GM12878 (cell line): ENCODE measurements around the gene CMSS1. TPM values are rescaled to one million over a fixed set of nuclear protein-coding genes. Genes with fewer than 3 reads are reported as not detected.

ENCODE experiments used
- BCL11A ChIP-seq: IDR thresholded peaks from 2 replicates; pipeline ENCODE4 v1.6.1; 2011; ENCODE audit warnings: low read depth, low read length
- CREM ChIP-seq: IDR thresholded peaks from 2 replicates; pipeline ENCODE4 v1.6.1; 2014; ENCODE audit warnings: antibody characterized with exemption, low read depth
- EZH2 ChIP-seq: IDR thresholded peaks from 2 replicates; pipeline ENCODE4 v1.6.1; 2012; ENCODE audit warnings: low read depth, mild to moderate bottlenecking, control low read depth, inconsistent platforms, low read length, borderline replicate concordance; ENCODE audit not compliant: control insufficient read depth
- GABPA ChIP-seq: IDR thresholded peaks from 2 replicates; pipeline ENCODE4 v1.6.1; 2014; ENCODE audit warnings: antibody characterized with exemption, low read depth, mild to moderate bottlenecking, inconsistent platforms
- RAD21 ChIP-seq: IDR thresholded peaks from 2 replicates; pipeline ENCODE4 v1.6.1; 2011; ENCODE audit warnings: mild to moderate bottlenecking, low read depth, low read length, moderate library complexity; ENCODE audit not compliant: insufficient read depth
- SPI1 ChIP-seq: IDR thresholded peaks from 2 replicates; pipeline ENCODE4 v1.6.1; 2011; ENCODE audit warnings: low read depth, mild to moderate bottlenecking, low read length, moderate library complexity, borderline replicate concordance; ENCODE audit not compliant: insufficient read depth
- WRNIP1 ChIP-seq: IDR thresholded peaks from 2 replicates; pipeline ENCODE4 v1.6.1; 2011; ENCODE audit warnings: low read depth, low read length, improper control_type of control experiment, borderline replicate concordance
- polyA plus RNA-seq, 11 experiments: library from polyadenylated mRNA; depleted of rRNA in 4 of 11; unstranded in 6 of 11; stranded (reverse) in 5 of 11; fragments of >200 nt; fragmentation: Nextera tagmentation in 4 of 11; fragmentation: Illumina TruSeq in 1 of 11; extraction: Ambion mirVana in 4 of 11; extraction: Trizol in 1 of 11; gene quantifications; 1 replicate in 1 of 11; 2 replicates in 10 of 11; pipeline versions ENCODE4 v1.2.1 to v1.2.3, GENCODE V29; 2011 to 2016; ENCODE audit warnings: inconsistent platforms in 2 of 11, missing spikeins in 2 of 11, low read depth in 1 of 11
- total RNA-seq, 4 experiments: library from RNA; depleted of rRNA in 3 of 4; stranded (reverse); fragments of >200 nt in 3 of 4; fragmentation: Illumina TruSeq in 1 of 4; extraction: Trizol in 1 of 4; gene quantifications; 2 replicates each; pipeline versions ENCODE4 v1.2.1 to v1.2.3, GENCODE V29; 2013 to 2021
- TF ChIP-seq, protein P1 (sequence below): fragments of 450-650 bp; formaldehyde crosslinking; IDR thresholded peaks from 2 replicates; pipeline ENCODE4 v1.5.0; 2022; ENCODE audit warnings: mild to moderate bottlenecking, missing genetic modification characterization

The CMSS1 gene
- total and polyA plus RNA-seq, 10 of the 15 experiments (the other 5 are each of a cell fraction or from before 2014, with no cell fraction given), result 31.0 to 118 (median 70.1) TPM

DNA sequence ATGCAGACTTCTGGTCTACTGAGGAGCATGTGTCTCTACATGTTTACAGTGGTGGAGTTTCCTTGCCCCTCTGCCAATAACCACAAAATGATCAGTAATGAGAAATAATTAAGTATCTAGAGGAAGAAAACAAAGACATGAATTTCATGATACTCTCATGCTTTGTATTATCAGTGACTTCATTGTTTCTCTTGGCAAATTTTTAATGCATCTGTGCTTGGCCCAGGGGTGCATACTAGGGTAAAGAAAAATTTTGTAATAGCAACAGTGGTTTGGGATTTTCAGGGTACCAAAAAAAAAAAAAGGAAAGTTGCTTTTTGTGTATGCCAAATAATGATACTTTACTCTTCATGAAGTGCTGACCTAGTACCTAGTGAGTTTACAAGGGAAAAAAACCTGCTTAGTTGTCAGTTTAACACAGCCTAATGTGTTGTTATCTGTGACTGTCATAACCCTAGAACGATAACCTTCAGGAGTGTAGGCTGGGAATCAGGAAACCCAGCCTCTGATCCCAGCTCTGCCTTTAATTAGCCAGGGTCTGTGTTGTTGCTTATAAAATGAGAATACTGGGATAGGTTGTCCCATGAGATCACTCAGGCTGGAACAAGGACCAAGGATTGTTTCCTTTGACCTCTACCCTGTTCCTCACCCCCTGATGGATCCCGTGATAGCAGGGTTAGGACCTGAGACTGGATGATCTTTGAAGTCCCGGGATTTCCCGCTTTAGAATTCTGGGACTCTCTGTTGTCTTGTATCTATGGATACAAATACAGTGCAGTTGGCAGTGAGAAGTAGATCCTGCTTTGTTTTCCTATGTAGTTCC is 117.5 kb downstream of the CMSS1 start (continued):
- TF ChIP-seq, protein P1, sequence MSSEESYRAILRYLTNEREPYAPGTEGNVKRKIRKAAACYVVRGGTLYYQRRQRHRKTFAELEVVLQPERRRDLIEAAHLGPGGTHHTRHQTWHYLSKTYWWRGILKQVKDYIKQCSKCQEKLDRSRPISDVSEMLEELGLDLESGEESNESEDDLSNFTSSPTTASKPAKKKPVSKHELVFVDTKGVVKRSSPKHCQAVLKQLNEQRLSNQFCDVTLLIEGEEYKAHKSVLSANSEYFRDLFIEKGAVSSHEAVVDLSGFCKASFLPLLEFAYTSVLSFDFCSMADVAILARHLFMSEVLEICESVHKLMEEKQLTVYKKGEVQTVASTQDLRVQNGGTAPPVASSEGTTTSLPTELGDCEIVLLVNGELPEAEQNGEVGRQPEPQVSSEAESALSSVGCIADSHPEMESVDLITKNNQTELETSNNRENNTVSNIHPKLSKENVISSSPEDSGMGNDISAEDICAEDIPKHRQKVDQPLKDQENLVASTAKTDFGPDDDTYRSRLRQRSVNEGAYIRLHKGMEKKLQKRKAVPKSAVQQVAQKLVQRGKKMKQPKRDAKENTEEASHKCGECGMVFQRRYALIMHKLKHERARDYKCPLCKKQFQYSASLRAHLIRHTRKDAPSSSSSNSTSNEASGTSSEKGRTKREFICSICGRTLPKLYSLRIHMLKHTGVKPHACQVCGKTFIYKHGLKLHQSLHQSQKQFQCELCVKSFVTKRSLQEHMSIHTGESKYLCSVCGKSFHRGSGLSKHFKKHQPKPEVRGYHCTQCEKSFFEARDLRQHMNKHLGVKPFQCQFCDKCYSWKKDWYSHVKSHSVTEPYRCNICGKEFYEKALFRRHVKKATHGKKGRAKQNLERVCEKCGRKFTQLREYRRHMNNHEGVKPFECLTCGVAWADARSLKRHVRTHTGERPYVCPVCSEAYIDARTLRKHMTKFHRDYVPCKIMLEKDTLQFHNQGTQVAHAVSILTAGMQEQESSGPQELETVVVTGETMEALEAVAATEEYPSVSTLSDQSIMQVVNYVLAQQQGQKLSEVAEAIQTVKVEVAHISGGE (CRISPR knock-in tag), result no peak
- TF ChIP-seq SPI1, result no peak
- no peak for TF ChIP-seq CREM
- no peak for TF ChIP-seq BCL11A
- no peak for TF ChIP-seq EZH2
- no peak for TF ChIP-seq WRNIP1
- no peak for TF ChIP-seq RAD21
- TF ChIP-seq GABPA, result no peak
